HG03354 (cell line): Measurements from ENCODE around the gene STAG1.
"Not testable (repeated sequence)": the region's sequence is repeated elsewhere in the genome, so short reads cannot be mapped to it uniquely, and the experiment has no call there.

Experiments used
- ATAC-seq: cut with Tn5 transposase; IDR thresholded peaks from one replicate; pipeline ENCODE4 v1.9.1; 2021; ENCODE audit warnings: mild to moderate bottlenecking; ENCODE audit not compliant: unreplicated experiment, poor library complexity, severe bottlenecking

STAG1 gene

DNA sequence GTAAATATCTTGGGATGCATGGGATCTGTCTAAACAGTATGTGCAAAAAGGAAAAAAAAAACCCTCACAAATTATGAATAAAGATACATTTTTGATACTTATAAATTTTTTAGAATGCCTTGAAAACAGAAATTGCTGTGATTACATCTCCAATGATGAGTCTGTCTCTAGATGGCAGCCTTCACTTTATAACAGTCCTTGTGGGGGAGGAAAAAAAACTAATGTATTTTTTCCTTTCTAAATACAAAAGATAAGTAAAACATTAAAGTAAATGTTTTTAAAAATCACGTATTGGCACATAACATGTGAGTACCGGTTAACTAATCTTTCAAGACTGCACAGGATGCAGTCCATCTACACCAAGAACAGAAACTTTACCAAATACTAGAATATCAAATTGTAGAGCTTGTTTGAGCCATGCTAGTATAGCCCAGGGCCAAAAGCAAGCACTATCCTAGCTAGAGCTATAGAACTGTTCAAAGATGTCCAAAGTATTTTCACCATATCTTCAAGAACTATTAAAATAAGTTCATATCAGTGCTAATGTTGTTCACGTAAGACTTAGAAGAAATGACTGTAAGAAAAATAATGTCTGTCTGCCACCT is 206.4 kb downstream of the STAG1 start:
- no peak for ATAC-seq

DNA sequence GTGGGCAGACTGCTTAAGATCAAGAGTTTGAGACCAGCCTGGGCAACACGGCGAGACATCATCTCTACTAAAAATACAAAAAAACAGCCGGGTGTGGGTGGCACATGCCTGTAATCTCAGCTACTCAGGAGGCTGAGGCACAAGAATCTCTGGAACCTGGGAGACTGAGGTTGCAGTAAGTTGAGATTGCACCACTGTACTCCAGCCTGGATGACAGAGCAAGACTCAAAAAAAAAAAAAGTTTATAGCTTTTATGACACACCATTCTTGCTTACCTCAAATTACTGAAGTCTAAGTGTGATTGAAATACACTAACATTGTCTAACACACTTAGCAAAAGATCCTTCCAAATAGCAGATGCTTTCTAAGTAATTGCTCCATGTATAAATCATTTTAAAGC is 207.6 kb downstream of the STAG1 start:
- no peak for ATAC-seq

DNA sequence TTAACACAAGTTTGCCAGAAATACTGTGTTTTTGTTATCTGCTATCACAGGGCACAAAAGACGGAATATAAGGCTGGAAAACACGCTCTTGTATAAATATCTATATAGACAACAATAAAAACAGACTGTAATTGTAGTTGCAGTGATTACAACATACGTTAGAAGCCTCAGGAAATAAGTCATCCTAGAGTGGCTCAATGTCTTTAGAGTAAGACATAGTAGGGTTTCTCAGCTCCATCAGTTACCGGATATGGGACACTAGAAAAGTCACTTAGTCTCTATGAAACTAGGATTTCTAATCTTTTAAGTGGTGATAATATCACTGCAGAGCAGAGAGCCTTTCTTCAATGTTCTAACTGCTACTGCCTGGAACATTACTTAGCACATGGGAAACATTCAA is 208.8 kb downstream of the STAG1 start:
- no peak for ATAC-seq

DNA sequence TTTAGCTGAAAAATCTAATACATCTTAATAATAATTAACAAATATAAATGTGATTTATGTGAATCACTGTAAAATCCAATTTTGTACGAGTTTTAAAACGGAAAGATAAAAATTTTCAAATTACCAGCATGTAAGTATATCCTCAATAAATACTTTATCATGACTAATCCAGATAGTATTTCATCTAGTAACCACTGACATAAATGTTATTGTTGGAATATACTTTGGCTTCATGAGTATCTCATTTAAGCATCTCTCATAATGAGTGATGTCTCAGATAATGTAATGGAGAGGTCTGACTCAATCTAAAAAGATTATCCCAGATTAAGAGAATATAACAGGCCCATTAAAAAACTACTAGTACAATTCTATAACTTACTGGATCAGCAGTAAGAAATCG is 216.3 kb downstream of the STAG1 start:
- no peak for ATAC-seq

DNA sequence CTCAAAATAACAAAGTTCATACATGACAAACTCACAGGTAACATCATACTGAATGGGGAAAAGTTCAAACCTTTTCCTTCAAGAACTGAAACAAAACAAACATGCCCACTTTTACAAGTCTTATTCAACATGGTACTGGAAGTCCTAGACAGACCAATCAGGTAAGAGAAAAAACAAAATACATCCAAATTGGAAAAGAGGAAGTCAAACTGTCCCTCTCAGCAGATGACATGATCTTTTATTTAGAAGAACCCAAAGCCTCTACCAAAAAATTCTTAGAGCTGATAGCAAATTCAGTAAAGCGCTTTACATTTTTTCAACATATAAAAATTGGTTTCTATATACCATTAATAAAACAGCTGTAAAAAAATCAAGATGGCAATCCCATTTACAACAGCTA is 219.4 kb downstream of the STAG1 start:
- no peak for ATAC-seq

DNA sequence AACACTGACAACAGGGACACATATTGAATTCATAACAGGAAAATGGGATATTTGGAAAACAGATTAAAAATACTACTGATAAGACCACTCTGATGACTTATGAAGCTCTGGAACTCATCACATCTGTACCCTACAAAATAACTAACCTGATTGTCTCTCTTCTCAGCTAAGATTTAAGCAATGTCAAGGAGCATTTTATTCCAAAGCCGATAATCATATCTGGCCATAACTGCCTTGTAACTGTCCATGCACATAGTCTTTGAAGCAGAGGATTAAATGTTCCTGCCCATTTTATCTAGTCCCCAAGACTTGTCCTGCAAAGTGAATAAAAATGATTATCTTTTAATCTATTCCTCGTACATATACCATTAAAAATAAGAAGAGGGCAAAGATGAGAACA is 234.1 kb downstream of the STAG1 start:
- no peak for ATAC-seq

DNA sequence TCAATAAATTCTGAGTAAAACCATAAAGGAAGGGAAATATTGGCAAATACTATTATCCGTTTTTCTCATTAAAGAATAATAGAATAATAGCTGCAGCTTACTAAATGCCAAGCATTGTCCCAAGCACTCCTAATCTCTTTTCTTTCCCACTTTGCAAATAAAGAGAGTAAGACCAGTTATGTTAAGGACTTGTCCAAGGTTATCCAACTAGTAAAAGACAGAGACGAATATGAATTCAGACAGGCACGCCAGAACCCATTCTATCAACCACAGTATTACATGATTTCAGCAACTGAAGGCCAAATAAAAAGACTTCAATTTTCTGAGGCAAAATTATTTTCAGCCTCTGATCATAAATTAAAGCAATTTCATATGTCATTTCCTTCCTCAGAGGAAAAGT is 235.5 kb downstream of the STAG1 start:
- no peak for ATAC-seq

DNA sequence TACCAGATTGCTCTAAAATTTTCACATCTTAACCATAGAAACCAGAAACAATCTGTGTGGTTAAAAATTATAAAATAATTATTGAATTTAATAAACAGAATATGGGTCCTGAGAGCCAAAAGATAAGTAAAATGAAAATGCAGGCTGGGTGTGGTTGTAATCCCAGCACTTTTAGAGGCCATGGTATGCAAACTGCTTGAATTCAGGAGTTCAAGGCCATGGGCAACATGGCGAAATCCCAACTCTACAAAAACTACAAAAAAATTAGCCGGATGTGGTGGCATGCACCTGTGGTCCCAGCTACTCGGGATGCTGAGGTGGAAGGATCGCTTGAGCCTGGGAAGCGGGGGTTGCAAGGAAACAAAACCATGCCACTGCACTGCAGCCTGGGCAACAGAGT is 236.1 kb downstream of the STAG1 start:
- ATAC-seq = no peak

DNA sequence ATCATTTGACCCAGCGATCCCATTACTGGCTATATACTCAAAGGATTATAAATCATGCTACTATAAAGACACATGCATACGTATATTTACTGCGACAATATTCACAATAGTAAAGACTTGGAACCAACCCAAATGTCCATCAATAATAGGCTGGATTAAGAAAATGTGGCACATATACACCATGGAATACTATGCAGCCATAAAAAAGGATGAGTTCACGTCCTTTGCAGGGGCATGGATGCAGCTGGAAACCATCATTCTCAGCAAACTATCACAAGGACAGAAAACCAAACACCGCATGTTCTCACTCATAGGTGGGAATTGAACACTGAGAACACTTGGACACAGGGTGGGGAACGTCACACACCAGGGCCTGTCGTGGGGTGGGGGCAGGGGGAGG is 237.6 kb downstream of the STAG1 start:
- not testable (repeated sequence) for ATAC-seq

DNA sequence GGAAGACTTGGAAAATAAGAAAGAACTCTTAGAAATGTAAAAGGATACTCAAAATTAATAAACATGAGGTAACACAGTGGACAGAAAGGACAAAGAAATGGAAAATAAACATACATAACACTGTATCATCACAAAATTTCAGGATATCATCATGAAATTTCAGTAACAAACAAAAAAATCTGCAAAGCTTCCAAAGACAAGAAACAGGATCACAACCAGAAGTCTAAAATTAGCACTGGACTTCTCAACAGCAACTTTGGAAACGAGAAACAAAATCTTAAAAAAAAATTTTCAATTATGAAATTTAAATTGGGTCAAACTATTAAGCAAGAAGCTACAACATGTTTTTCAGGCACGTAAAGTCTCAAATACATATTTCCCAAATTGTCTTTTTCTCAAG is 238.8 kb downstream of the STAG1 start:
- no peak for ATAC-seq

DNA sequence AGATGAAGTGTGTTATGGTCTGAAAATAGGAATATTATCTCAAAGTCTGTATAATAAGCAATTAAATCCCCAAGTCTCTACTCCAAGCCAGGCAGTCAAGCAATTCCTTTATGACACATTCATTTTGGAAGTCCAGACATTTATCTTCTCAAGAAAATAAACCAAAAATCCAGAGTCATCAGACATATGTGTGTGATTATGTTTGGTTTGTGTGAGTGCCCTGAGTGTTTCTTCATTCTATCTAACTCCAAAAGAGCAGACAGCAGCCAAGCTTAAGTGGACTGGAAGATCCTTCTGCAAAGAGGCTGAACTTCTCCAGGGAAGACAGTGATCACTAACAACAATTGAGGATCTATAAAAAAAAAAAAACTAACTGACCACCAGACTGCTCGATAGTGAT is 239.8 kb downstream of the STAG1 start:
- ATAC-seq = no peak

DNA sequence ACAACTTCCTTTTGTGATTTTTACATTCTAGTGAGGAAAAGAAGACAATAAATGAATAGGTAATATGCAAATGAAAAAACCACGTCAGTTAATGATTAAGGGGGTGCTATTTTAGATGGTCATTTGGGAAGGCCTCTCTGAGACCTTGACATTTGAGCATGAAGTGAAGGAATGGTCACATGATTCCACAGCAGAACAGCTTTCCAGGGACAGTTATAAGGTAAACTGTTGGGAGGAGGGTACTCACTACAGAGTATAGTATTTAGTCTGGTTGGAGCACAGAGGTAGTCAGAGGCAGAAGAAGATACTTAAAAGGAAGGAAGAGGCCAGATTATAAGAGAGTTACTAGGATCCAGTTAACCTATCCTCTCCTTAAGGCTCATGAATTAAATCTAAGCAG is 246.5 kb downstream of the STAG1 start:
- no peak for ATAC-seq

DNA sequence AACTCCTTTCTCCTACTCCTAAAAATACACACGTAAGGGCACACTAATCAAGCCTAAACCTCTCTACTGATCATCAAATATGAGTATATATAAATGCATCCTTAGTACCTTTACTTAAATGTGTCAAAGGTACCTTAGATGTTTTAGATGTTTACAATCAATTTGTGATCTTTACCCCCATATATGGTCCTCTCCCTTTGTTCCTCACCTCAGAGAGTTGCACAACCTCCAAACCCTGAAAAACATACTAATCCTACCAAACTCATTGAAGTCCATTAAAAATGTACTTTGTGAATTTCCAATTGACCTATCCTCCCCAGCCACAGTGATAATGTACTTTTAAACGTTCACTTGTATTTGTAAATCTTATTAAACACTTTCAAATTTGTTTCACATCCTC is 249.1 kb downstream of the STAG1 start:
- ATAC-seq = no peak

DNA sequence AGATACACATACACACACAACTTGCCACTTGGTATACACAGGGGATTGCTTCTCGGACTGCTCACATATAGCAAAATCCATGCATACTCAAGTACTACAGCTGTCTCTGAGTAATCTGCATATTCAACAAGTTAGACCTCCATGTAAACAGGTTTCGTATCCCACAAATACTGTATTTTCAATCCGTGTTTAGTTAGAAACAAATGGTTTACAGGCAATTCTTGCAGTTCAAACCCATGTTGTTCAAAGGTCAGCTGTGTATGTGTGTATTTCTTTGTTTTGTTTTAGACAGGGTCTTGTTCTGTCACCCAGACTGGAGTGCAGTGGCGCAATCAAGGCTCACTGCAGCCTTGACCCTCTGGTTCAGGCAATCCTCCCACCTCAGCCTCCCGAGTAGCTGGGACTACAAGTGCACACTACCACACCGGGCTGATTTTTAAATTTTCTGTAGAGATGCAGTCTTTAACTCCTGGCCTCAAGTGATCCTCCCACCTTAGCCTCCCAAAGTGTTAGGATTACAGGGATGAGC is 253.2 kb downstream of the STAG1 start:
- ATAC-seq = no peak

DNA sequence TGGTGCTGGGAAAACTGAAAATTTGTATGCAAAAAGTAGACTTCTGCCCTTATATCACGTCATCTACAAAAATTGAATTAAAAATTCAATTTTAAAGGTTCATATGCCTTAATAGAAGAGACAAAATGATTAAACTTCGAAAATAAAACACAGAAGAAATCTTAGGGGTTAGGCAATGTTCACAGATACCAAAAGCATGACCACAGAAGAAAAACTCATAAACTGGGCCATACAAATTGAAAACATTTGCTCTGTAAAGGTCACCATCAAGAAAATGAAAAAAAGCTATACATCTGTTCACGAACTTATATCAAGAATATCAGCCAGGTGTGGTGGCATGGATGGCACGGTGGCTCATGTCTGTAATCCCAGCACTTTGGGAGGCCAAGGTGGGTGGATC is 257.0 kb downstream of the STAG1 start:
- ATAC-seq = no peak

DNA sequence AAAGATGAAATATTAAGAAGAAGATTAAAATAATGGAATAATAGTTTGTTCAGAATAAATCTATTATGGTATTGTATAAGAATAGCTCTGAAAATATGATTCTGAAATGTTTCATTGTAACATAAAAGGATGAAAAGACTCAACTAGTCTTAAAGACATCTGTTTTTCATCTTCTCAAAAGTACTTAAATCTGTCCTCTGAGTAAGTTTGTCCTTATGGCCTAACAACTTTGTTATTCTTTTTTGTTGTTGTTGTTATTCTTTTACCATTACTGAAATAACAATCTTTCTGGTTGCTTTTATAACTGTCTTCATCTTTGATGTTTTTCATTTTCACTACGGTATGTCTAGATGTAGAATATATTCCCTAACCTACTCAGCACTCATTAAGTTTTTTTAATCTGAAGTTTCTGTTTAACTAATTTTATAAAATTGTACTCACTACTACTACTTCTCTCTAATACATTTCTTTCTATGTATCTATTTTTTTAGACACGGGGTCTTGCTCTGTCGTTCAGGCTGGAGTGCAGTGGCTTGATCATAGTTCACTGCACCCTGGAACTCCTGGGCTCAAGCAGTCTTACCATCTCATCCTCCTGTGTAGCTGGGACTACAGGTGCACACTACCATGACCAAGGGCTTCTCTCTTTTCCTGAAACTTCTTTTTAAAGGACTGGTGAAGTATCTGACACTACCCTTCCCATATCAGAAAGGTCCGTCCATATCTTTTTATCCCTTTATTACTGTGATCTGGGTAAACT is 261.4 kb downstream of the STAG1 start:
- no peak for ATAC-seq

DNA sequence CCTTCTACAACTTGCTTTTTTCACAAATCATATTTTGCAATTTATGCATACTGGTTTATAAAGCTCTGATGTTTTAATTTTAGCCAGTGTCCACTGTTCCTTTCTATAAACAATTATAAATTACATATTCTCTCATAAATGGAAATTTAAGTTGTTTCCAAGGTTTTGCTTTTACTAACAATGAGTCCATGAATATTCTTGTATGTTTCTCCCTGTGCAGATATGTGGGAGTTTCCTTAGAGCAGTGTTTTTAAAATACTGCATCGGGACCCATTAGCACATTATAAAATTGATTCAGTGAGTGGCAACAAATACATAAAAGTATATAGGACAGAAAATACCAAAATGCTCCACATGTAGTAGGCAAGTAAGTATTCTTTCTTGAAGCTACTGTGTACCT is 266.4 kb downstream of the STAG1 start:
- no peak for ATAC-seq

DNA sequence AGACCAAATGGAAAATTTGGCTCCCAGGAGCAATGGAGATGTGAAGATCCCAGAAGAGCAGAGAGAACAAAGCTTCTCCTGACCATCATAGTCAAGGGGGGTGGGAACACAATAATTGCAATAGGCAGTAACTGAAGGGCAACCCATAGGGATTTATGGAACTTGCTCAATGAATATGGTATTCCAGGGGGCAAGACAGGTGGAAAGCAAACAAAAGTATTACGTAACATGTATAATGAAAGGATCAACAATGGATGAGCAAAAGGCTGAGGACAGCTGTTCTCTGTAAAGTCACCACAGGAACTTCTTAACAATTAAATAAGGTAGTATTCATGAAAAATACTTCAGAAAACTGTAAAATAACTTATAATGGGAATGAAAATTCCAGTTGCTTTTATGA is 275.9 kb downstream of the STAG1 start:
- ATAC-seq = no peak

DNA sequence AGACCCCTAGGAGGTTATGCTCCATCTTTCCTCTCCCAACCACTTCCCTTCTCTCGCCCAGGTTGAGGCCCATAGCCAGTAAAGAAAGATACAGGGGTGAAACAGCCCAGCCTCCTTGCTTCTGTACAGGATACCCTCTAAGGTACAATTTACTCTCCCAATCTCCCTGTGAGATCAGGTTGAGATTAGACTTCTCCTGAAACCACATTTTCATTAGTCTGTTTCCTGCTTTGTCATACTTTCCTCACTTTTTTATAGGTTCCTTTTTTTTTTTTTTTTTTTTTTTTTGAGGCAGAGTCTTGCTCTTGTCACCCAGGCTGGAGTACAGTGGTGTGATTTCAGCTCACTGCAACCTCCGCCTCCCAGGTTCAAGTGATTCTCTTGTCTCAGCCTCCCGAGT is 277.3 kb downstream of the STAG1 start:
- not testable (repeated sequence) for ATAC-seq

DNA sequence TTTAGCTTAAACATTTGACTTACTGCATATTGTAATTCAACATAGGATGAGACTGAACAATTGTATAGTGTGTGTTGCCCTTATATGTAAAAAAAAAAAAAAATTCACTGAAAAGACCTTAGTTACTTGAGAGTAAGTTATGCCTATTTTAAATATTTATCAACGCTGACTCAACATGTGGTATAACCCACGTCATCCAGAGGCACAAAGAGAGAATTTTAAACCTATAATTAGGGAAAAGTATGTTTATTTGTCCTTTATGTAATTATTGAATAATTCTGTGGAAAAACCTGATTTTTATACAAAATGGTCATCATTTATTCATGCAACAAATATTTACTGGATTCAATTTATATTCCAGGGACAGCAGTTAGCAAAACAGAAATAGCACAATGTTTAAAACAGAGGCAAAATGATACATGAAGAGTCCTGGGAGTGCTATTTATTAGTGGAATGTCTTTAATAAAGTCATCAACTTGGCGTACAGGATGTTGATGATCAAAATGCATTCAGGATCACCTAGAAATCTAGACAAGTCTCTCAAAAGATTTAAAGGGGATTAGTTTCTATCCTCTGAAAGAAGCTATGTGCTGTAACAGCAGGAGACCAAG is 278.4 kb downstream of the STAG1 start:
- ATAC-seq = no peak

DNA sequence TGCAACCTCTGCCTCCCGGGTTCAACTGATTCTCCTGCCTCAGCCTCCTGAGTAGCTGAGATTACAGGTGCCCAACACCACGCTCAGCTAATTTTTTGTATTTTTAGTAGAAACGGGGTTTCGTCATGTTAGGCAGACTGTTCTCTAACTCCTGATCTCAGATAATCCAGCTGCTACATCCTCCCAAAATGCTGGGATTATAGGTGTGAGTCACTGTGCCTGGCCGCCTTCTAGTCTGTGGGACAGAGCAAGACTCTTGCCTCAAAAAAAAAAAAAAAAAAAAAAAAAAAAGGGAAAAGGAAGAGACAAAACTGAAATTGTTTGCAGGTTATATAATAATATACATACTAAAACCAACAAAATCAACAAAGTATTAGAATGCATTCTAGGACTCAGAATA is 286.9 kb downstream of the STAG1 start:
- ATAC-seq = no peak
